Epithelial cell of proximal tubule (primary cell): ENCODE measurements around the gene MATCAP1. TPM values are rescaled to one million over a fixed set of nuclear protein-coding genes. Genes with fewer than 3 reads are reported as not detected.

Source experiments
- DNase-seq: peaks from one replicate; pipeline ENCODE4 v3.0.0-alpha.2; 2011; ENCODE audit warnings: low read depth
- H3K4me3 ChIP-seq: 2 replicates; pipeline ENCODE4 v1.5.1; 2011; ENCODE audit warnings: low read depth, mild to moderate bottlenecking, low read length
- CTCF ChIP-seq: conservative IDR thresholded peaks from 2 replicates; pipeline ENCODE4 v1.5.1; 2012; ENCODE audit warnings: low read depth, mild to moderate bottlenecking, low read length
- total RNA-seq: library from RNA; depleted of rRNA; stranded (reverse); fragments of >200 nt; gene quantifications from 2 replicates; pipeline ENCODE4 v1.2.3, GENCODE V29; 2015

Gene MATCAP1
- total RNA-seq, 1 donor from 2014 or later: 11.4 TPM

- no peak for DNase-seq
- TF ChIP-seq CTCF: no peak
- H3K4me3 ChIP-seq: no peak overlapping the region
These were observed 10.5 kb upstream of the MATCAP1 start for GRCh38 chr16:67194260-67194659.

GRCh38 chr16:67193536-67193935, 9.8 kb upstream of the MATCAP1 start:
- DNase-seq: no peak
- no peak for TF ChIP-seq CTCF
- peak overlapping the region; percentile 69 for H3K4me3 ChIP-seq

GRCh38 chr16:67192781-67193361, 9.1 kb upstream of the MATCAP1 start:
- no peak for TF ChIP-seq CTCF
- peak overlapping the region; percentile 69 for H3K4me3 ChIP-seq
- no peak for DNase-seq

GRCh38 chr16:67191995-67192681, 8.4 kb upstream of the MATCAP1 start, which contains the start of gene E2F4:
Gene E2F4 (plus strand): TSS chr16:67192155. CDS start chr16:67192228, 73 bp downstream.
- no peak for DNase-seq
- H3K4me3 ChIP-seq: peak within 1 kb of the TSS; percentile 69
- TF ChIP-seq CTCF: no peak

GRCh38 chr16:67191411-67191994, 7.7 kb upstream of the MATCAP1 start:
- H3K4me3 ChIP-seq: peak overlapping the region; percentile 38
- TF ChIP-seq CTCF: no peak
- no peak for DNase-seq

GRCh38 chr16:67190448-67191399, 7.0 kb upstream of the MATCAP1 start:
- DNase-seq: no peak
- H3K4me3 ChIP-seq: no peak overlapping the region
- TF ChIP-seq CTCF: no peak
